ENCODE data around the gene ZNRF1.

GRCh38 chr16:75068085-75069031 lies 69.5 kb downstream of the ZNRF1 start:
- TF ChIP-seq CTCF (IDR thresholded peaks at IDR 0.05; ENCODE audit: low read depth, low read length) (no peak), POLR2A (IDR thresholded peaks at IDR 0.05; ENCODE audit: extremely low read depth, insufficient read length) (no peak), MAX (IDR thresholded peaks at IDR 0.05; ENCODE audit: low read depth, low read length) (no peak)
